Calu3 (cell line): ENCODE data around the gene CFAP57. TPM values are rescaled to one million over a fixed set of nuclear protein-coding genes. Genes with fewer than 3 reads are reported as not detected.
A peak's percentile ranks its signal among the peaks of the same experiment; 100 is the strongest.

Experiments
- BruUV-seq: library from RNA; stranded (reverse); fragments of 400-500 nt; replicated peaks from 2 replicates; lab custom pipeline; 2021; lab: Mats Ljungman, UMichigan
- CTCF ChIA-PET: fragments of 300-600 bp; sonication (Branson Sonifier 250); formaldehyde crosslinking; loops from one replicate; lab custom pipeline; 2022; ENCODE audit warnings: antibody characterized with exemption; lab: Charles Lee
- DNase-seq: peaks from one replicate; pipeline ENCODE4 v3.0.0; 2022
- H3K27ac Mint-ChIP-seq: one replicate; pipeline ENCODE4 v1.8.0; 2022; ENCODE audit warnings: mixed read lengths; ENCODE audit not compliant: unreplicated experiment
- H3K27me3 Mint-ChIP-seq: one replicate; pipeline ENCODE4 v1.8.0; 2022; ENCODE audit warnings: mixed read lengths; ENCODE audit not compliant: unreplicated experiment
- H3K36me3 Mint-ChIP-seq: one replicate; pipeline ENCODE4 v1.8.0; 2022; ENCODE audit warnings: mild to moderate bottlenecking, moderate library complexity, mixed read lengths; ENCODE audit not compliant: insufficient read depth, unreplicated experiment
- H3K4me1 Mint-ChIP-seq: one replicate; pipeline ENCODE4 v1.8.0; 2022; ENCODE audit warnings: mild to moderate bottlenecking, low read depth, mixed read lengths; ENCODE audit not compliant: unreplicated experiment
- H3K4me3 Mint-ChIP-seq: one replicate; pipeline ENCODE4 v1.8.0; 2022; ENCODE audit warnings: mild to moderate bottlenecking, low read depth, moderate library complexity, mixed read lengths; ENCODE audit not compliant: unreplicated experiment
- H3K9me3 Mint-ChIP-seq: one replicate; pipeline ENCODE4 v1.8.0; 2022; ENCODE audit warnings: low read depth, mixed read lengths; ENCODE audit not compliant: unreplicated experiment
- CTCF ChIP-seq: fragments of 200-600 bp; IDR thresholded peaks from one replicate; pipeline ENCODE4 v1.8.0; 2022; ENCODE audit warnings: antibody characterized with exemption; ENCODE audit not compliant: unreplicated experiment
- intact Hi-C: fragments of 100-400 bp; cut with micrococcal nuclease; formaldehyde crosslinking; loops from one replicate; pipeline ENCODE4 v1.10.0; 2022; ENCODE audit not compliant: unreplicated experiment
- total RNA-seq: library from RNA; stranded (reverse); gene quantifications from 2 replicates; pipeline ENCODE4 v1.2.3, GENCODE V29; 2022

CFAP57 gene
- total RNA-seq, 1 experiment from 2014 or later: 0.26 TPM

- CTCF ChIA-PET: no interaction called here
- Mint-ChIP-seq H3K27ac (no peak overlapping the region), H3K9me3 (no peaks in the 10 kb centered on the region), H3K4me3 (no peak overlapping the region), H3K4me1 (peaks cover 20% of the 10 kb centered on the region), H3K36me3 (peaks cover 5% of the 10 kb centered on the region), H3K27me3 (no peaks in the 10 kb centered on the region)
- DNase-seq: no peak
- intact Hi-C loops: no loop called here
- BruUV-seq: no TSS peak
- TF ChIP-seq CTCF: no peak
These were observed 81.0 kb downstream of the CFAP57 start for GRCh38 chr1:43253173-43253572.

GRCh38 chr1:43253876-43254275 is 81.7 kb downstream of the CFAP57 start:
- Mint-ChIP-seq H3K9me3 (no peaks in the 10 kb centered on the region), H3K27ac (no peak overlapping the region), H3K4me1 (peaks cover 20% of the 10 kb centered on the region), H3K27me3 (no peaks in the 10 kb centered on the region), H3K36me3 (peaks cover 5% of the 10 kb centered on the region), H3K4me3 (no peak overlapping the region)
- intact Hi-C loops: no loop called here
- CTCF ChIA-PET: no interaction called here
- no peak for DNase-seq
- BruUV-seq: no TSS peak
- TF ChIP-seq CTCF: no peak

- DNase-seq: no peak
- Mint-ChIP-seq H3K4me3 (no peak overlapping the region), H3K36me3 (peaks cover 5% of the 10 kb centered on the region), H3K9me3 (no peaks in the 10 kb centered on the region), H3K27ac (peak overlapping the region; percentile 48), H3K27me3 (no peaks in the 10 kb centered on the region), H3K4me1 (peaks cover 20% of the 10 kb centered on the region)
- BruUV-seq: no TSS peak
- intact Hi-C loops: no loop called here
- CTCF ChIA-PET: interaction anchor here (1.9 kb wide), 1 partner anchor 103 kb away, joined by 5 read pairs; the partner anchor contains the start of gene CDC20
- TF ChIP-seq CTCF: no peak
These were observed 83.5 kb downstream of the CFAP57 start for GRCh38 chr1:43255438-43256210.

GRCh38 chr1:43256675-43257570 is 84.8 kb downstream of the CFAP57 start:
- no TSS peak for BruUV-seq
- intact Hi-C loops: no loop called here
- no peak for TF ChIP-seq CTCF
- CTCF ChIA-PET: interaction anchor here (1.0 to 1.9 kb wide), 3 partner anchors 102 to 158 kb away, joined by 3 to 6 read pairs (median 5); partner anchors contain the start of genes CDC20 and ELOVL1
- Mint-ChIP-seq H3K36me3 (peaks cover 5% of the 10 kb centered on the region), H3K27ac (peak overlapping the region; percentile 48), H3K27me3 (no peaks in the 10 kb centered on the region), H3K9me3 (no peaks in the 10 kb centered on the region), H3K4me3 (no peak overlapping the region), H3K4me1 (peaks cover 20% of the 10 kb centered on the region)
- peak; percentile 72 for DNase-seq
